Measurements from ENCODE around the gene KTI12.
A peak's percentile ranks its signal among the peaks of the same experiment; 100 is the strongest.
"Not testable (repeated sequence)": the region's sequence is repeated elsewhere in the genome, so short reads cannot be mapped to it uniquely, and the experiment has no call there.

Gene KTI12

DNA sequence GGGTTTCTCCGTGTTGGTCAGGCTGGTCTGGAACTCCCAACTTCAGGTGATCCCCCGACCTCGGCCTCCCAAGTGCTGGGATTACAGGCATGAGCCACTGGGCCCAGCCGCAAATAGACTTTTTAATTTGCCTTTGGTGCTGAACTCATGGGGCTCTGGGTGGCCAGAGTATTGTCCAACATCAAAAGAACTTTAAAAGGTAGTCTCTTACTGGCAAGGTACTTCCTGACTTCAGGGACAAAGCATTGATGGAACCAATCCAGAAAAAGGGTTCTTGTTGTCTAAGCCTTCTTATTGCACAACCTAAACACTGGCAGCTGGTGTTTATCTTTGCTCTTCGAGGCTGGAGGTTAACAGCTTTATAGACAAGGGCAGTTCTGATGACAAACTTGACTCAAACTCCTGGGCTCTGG lies 3.8 kb upstream of the KTI12 start:
- DNase-seq, result no peak

DNA sequence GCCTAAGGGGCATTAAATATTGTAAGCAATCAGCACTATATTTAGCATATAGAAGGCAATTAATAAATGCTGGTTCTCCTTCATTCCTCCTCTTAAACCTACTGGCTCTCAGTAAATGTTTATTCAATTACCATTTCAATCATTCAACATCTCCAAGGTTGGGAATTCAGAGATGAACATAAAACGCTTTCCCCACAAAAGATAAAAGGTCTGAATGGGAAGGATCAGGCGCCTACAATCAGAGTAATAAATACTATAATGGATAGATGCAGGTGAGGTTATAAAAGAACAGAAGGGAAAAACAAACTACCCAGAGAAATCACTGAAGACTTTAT lies 407 bp upstream of the KTI12 start:
- no peak for DNase-seq

DNA sequence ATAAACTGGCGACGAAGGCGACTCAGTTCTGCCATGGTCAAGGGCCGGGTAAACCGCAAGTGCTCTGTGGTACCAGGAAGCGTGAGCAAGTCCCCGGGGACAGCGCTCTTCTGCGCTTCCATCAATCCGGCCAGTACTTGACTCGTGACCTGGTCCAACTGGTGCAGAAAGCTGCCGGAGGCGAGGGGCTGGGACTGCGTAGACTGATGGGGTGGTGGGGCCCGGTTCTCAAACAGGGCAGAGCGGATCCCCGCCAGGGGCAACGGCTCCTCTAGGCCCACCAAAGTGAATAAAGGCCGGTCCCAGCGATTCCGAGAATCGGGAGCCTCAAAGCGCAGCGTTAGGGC lies 852 bp downstream of the KTI12 start:
- DNase-seq, result no peak

DNA sequence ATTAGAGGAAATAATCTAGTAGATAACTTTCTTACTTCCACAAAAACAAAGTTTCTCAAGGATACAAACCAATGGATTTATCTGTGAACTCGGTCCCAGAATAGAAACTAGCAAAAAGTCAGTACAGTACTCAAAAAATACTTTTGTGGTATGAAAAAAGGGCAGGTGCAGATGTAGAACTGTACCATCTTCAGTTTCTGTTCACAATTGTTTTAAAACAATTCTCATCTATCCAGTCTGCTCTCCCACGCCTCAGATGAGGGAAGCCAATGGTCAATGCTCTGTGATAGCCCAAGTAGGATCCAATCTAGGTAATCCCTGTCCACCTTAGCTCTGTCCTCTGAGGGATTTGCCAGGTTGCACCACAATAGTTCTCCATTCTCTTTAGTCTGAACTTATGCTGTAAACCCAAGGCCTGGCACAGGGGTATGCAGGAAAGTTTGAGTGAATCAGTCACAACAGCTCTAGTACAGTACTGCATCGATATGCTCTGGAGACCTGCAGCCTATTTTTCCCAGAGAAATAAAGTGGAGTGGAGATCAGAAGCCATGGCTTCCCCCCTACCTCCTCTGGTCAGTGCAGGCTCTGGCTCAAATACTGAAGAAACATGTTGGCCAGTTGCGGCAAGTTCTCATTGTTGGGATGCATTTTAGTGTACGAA lies 1.4 kb downstream of the KTI12 start:
- no peak for DNase-seq

DNA sequence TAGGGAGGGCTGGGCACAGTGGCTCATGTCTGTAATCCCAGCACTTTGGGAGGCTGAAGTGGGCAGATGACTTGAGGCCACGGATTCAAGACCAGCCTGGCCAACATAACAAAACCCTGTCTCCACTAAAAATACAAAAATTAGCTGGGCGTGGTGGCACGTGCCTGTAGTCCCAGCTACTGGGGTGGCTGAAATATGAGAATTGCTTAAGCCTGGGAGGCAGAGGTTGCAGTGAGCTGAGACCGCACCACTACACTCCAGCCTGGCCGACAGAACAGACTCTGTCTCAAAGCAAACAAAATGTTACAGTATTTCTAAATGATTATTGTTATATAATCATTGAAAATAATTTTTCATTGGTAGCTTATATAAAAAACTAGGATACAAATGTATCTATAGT lies 4.8 kb downstream of the KTI12 start:
- not testable (repeated sequence) for DNase-seq

DNA sequence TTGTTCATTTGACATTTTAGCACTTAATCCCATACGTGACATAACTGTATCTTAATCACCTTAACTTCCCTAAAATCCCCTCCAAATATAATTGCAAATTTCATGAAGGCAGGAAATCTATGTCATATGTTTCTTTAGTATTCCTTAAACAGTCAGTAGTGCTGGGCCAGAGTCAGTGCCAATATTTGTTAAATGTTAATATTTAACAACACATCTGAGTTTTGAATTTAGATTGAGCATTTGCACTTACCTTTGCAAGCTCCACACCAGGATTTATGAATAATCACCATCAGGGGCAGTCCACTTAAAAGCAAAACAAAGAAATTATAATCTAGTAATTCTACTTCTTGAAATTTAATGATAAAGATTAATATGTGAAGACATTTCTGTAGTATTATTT lies 5.3 kb downstream of the KTI12 start:
- no peak for DNase-seq

DNA sequence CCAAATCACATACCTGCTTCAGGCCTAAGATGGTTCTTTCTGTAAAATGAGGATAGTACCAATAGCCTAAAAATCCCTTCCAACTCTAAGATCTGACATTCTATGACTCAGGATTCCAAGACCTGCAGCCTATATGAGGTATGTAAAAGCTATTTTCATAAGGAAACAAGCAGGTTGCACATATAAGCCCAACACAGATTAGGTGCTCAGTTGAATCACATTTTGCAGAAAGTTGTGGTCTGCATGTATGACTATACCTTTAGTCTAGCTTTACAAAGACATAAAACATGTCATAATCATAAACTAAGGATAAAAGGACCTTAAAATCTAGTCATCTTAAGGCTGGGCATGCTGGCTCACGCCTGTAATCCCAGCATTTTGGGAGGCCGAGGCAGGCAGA lies 7.3 kb downstream of the KTI12 start:
- no peak for DNase-seq

DNA sequence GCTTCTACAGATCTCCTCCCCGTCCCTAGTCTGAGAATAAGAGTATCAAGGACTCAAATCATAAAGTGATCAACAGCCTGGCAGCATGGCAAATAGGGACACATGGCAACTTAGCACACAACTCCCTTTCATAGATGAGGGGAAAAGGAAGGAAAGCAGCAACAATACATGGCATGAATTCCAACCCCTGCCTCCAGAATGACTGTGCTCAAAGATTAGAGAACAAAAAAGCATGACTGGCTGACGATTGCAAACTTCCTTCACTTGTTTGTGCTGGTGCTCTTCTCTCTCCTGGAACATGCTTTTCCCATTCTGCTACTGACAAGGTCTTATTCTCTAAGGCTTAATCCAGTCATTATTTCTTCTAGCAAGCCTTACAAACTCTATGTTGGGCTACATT lies 11.5 kb downstream of the KTI12 start:
- DNase-seq, result no peak

DNA sequence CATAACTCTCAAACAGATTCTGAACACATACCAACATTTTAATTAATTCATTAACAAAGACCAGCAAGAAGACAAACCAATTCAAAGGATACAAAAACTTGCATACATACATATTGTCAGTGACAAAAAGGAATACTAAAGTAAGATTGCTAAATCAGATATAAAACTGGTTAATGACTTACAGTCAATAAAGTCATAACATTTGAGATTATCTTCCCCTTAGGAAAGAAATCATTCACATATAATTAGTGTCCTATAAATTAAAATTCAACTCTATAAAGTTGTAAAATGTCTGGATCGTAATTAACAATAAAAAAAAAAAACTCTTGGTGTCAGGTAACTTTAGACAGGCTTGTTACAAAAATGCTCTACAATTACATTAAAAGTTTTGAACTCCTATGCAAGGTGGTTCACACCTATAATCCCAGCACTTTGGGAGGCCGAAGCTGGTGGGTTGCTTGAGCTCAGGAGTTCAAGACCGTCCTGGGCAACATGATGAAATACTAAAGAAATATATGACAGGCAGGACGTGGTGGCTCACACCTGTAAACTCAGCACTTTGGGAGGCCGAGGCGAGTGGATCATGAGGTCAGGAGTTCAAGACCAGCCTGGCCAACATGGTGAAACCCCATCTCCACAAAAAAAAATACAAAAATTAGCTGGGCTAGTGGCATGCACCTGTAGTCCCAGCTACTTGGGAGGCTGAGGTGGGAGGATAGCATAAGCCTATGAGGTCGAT lies 25.4 kb downstream of the KTI12 start:
- DNase-seq, result no peak

DNA sequence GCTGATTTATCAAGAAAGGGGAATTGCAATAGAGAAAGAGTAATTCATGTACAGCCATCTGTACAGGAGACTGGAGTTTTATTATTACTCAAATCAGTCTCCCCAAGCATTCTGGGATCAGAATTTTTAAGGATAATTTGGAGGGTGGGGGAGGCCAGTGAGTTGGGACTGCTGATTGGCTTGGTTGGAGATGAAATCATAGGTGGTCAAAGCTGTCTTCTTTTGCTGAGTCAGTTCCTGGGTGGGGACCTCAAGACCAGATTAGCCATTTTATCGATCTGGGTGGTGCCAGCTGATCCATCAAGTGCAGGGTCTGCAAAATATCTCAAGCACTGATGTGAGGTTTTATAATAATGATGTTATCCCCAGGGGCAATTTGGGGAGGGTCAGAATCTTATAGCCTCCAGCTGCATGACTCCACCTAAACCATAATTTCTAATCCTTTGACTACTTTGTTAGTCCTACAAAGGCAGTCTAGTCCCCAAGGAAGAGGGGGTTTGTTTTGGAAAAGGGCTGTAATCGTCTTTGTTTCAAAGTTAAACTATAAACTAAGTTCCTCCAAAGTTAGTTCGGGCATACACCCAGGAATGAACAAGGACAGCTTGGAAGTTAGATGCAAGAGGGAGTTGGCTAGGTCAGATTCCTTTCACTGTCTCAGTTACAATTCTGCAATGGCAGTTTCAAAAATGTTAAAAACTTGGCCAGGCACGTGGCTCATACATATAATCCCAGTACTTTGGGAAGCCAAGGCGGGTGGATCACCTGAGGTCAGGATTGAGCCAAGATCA lies 26.2 kb downstream of the KTI12 start:
- DNase-seq, result no peak

DNA sequence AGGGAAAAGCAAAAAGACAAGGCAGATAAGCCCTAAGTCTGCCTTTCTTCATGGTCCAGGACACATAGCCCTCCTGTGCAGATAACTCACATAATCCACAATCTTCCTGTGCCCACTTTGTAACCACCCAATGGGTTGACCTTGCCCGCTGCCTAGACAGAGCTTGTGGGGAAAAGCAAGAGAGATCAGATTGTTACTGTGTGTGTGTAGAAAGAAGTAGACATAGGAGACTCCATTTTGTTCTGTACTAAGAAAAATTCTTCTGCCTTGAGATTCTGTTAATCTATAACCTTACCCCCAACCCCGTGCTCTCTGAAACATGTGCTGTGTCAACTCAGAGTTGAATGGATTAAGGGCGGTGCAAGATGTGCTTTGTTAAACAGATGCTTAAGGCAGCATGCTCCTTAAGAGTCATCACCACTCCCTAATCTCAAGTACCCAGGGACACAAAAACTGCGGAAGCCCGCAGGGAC lies 27.5 kb downstream of the KTI12 start:
- not testable (repeated sequence) for DNase-seq

DNA sequence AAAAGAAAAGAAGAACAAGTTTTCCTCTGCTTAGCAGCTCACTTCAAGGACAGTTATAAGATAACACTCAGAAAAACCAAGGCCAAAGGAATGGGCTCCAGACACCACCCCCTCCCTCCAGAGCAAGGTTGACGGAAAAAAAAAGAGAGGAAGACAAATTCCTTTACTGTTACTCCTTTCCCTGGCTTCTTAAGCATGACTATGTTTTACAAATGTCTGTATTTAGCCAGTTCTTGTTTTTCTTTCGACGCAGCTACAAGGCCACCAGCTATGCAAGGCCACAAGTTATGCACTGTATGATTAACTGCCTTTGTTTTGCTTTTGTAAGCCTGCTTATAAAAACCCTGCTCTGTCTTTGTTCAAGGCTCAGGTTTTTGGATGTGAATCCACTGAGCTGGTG lies 28.1 kb downstream of the KTI12 start:
- DNase-seq, result not testable (repeated sequence)

DNA sequence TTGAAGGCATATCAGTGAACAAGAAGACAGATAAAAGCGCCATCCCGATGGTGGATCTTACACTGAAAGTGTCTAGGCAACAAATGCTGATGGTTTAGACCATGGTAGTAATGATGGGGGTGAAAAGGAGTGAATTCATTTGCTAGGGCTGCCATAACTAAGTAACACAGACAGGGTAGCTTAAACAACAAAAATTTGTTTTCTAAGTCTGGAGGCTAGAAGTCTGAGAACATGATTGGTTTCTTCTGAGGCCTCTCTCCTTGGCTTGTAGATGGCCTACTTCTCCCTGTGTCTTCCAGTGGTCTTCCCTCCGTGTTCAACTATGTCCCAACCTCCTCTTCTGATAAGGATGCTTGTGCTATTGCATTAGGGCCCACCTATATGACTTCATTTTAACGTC lies 29.7 kb downstream of the KTI12 start:
- no peak for DNase-seq

DNA sequence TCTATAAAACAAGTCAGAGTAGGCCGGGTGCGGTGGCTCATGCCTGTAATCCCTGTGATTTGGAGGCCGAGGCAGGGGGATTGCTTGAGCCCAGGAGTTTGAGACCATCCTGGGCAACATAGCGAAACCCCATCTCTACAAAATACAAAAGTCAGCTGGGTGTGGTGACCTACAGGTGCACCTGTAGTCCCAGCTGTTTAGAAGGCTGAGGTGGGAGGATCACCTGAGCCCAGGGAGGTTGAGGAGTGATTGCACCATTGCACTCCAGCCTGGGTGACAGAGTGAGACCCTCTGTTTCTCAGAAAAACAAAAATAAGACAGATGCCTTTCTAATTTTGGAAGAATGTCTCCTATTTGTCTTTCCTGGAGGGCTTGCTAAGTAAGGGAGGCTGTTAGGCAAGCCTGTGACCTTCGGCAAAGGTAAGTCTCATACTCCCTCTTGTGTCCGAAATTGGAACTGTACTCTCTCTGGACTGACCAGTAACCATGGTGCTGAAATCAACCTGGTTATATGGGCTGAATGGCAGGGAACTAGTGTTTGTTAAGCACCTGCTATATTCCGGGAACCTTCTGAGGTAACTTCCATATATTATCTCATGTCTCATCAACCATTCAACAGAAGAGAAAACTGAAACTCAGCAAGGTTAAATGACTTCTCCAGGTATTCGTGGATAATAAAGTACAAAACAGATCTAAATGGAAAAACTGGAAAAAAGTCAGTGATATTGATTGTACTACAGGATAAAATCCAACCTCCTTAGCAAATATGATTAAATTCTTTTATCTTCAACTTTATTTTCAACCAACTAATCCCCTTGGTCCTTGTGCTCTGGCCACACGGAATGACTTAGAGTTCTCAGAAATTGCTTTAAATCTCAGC lies 31.3 kb downstream of the KTI12 start:
- DNase-seq, result peak; percentile 66 to 87

DNA sequence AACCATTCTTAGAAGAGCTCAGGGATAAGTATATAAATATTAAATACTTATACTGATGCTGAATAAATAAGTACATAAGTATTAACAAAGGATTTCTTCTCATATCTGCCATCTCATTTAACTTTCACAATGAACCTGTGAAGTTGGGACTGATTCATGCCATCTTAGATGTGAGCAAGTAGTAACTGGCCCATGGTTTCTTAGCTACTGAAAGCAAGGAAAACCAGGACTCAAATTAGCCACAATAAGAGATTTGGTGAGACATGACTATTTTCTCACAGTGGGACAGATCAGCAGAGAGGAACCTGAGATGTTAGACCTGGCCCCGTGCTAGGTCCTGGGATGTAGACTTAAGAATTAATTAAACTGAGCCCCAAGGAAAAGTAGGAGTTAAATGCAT lies 34.9 kb downstream of the KTI12 start:
- DNase-seq, result no peak

DNA sequence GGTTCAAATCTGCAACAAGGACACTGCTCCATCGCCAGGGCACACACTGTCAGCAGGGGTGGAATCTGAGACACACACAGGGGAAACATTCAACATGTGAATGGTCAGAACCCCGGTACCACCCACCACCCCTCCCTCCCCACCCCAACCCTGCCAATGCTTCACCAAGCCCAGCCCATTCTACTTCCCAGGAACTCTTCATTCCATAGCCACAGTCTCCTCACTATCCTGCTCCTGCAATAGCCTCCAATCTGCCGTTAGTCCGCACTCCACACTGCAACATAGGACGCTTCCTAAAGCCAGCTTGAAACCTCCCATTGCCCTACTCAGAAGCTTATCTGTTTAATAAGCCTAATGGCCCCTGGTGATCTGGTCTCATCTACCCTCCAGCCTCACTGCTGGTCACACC lies 35.6 kb downstream of the KTI12 start:
- no peak for DNase-seq

DNA sequence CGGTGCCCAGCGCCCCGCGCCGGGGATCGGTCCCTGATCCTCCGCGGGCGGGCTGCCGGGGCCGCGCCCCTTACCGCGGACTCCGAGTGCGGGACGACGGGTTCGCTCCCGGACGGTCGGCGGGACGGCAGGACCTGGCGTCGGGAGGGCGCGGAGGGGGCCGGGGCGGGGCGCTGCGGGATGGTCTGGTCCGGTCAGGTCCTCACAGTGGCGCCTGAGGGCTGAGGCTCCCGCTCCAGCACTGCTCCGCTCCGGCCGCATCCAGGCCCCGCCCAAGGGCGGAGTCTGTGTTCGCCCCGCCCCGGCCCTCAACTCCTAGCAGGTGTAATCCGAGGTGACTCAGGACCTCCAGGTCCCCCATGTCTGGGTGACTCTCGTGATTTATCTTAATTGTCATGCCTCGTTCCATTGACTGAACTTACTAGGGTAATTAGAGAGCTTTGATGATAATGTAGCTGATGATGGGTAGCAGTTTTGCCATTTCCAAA lies 43.1 kb downstream of the KTI12 start, which contains the start of gene RAB3B:
RAB3B (minus strand) TSS at position 223 of the 488 bp plus-strand sequence. CDS start 13,583 bp downstream, outside the sequence.
- peak; percentile 48 to 54 for DNase-seq

DNA sequence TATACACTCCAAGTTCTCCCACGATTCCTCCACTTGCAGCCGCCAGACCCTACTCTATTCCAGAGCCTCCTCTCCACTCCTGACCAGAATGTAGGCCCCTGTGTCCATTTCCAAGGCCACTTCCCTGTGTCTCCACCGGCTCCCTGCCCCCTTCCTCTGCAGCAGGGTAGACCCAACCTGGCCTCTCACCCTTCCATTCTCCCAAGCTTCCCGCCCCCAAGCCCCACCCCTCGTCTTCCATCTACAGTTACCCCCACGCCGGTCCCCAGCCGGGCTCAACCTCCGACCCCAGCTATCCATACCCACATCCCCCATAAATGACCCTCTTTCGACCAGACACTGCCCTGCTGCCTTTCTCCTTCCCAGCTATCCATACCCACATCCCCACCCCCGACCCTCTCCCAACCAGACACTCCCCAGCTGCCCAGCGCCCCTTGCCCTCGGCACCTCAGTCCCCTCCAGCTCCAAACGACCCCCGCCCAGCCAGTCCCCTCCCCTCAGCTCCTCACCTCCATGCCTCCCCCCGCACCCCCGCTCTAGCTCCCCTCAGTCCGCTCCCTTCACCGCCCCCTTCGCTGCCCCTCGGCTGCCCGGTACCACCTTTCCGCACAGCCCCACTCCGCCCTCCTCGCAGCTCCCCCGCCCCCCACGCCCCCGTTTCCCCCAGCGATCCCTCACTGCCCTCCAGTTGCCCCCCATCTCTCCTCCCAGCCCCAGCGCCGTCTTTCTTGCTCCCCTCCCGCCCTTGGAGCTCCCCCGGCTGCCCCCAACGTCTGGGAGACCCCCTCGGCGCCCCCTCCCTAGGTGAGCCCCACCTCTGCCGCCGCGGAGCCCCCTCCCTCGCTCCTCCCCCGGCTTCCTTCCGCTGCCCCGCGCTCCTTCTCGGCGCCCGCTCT lies 43.8 kb downstream of the KTI12 start:
- DNase-seq, result no peak

DNA sequence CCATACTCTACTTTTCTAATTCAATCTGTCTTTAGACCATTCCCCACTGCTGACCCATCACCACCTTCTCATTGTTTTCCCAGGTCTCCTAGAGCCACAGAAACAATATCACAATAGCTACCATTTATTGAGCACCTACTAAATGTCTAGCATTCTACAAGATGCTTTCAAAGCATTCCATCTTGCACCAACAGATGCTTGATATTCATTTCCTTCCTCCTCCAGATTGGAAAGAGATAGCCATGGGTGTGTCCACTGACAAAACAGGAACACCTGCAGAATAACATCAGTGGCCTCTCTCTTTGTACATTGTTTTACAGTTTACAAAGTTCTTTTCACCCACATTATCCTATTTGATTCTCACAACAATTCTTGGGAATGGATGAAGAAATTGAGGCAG lies 45.4 kb downstream of the KTI12 start:
- no peak for DNase-seq

DNA sequence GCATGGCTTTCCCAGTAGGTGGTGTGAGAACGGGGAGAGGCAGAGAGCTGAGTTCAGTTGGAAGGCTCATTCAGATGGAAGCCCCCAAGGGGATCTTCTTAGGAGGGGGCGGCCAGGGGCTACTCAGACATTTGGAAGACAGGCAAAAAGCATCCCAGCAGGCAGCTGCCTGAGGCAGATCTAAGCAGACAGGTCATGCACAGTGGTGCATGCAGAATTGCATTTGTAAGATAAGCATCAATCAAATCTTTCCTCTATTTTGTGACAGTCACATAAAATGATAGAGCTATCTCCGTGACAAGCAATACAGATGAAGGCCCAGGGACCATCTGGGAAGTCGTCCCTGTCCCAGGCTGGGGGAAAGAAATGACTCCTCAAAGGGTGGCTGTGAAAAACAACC lies 46.9 kb downstream of the KTI12 start:
- no peak for DNase-seq

DNA sequence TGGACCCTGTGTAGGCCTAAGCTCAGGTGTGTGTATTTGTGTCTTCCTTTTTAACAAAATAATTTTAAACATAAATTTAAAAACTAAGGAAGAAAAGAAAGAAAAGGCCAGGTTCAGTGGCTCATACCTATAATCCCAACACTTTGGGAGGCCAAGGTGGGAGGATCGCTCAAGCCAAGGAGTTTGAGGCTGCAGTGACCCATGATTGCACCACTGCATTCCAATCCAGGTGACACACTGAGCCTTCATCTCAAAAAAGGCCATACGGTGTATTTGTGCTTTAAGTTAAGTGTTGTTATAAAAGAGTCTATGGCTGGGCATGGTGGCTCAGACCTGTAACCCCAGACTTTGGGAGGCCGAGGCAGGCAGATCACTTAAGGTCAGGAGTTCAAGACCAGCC lies 51.4 kb downstream of the KTI12 start:
- DNase-seq, result no peak
